Measurements from ENCODE around the gene UBALD1. TPM values are rescaled to one million over a fixed set of nuclear protein-coding genes. Genes with fewer than 3 reads are reported as not detected.

UBALD1 gene
- total and polyA plus RNA-seq, 4 experiments from 2014 or later = 2.4 to 41.0 (median 17.5) TPM

Other genes with a start within 250 kb of the UBALD1 start
- gene VASN, start 243.0 kb downstream of the UBALD1 start, total RNA-seq = under 1 TPM; 0.11 to 0.29 TPM
- under 1 TPM in 1 of 2 donors, not detected in 1; 0.16 TPM for gene VASN, start 243.0 kb downstream of the UBALD1 start, polyA plus RNA-seq
- gene CORO7, start 198.3 kb downstream of the UBALD1 start, total RNA-seq = 100 to 1,000 TPM; 176 to 184 TPM
- gene CORO7, start 198.3 kb downstream of the UBALD1 start, polyA plus RNA-seq = 100 to 1,000 TPM in 1 of 2 donors, 10 to 100 TPM in 1; 48.2 to 139 TPM
- 10 to 100 TPM; 67.5 to 71.1 TPM for gene DNAJA3, start 189.0 kb downstream of the UBALD1 start, total RNA-seq
- 10 to 100 TPM; 52.4 to 55.5 TPM for gene DNAJA3, start 189.0 kb downstream of the UBALD1 start, polyA plus RNA-seq
- 10 to 100 TPM; 61.6 to 61.8 TPM for gene NMRAL1, start 140.3 kb downstream of the UBALD1 start, total RNA-seq
- gene NMRAL1, start 140.3 kb downstream of the UBALD1 start, polyA plus RNA-seq = 10 to 100 TPM; 55.1 to 65.7 TPM
- gene HMOX2, start 138.5 kb downstream of the UBALD1 start, total RNA-seq = 10 to 100 TPM; 64.1 to 72.4 TPM
- 100 to 1,000 TPM; 164 to 206 TPM for gene HMOX2, start 138.5 kb downstream of the UBALD1 start, polyA plus RNA-seq
- 10 to 100 TPM; 19.0 to 21.1 TPM for gene CDIP1, start 76.1 kb downstream of the UBALD1 start, total RNA-seq
- gene CDIP1, start 76.1 kb downstream of the UBALD1 start, polyA plus RNA-seq = 10 to 100 TPM; 10.2 to 15.7 TPM
- gene C16orf96, start 58.5 kb downstream of the UBALD1 start, total RNA-seq = under 1 TPM; 0.29 to 0.33 TPM
- not detected for gene C16orf96, start 58.5 kb downstream of the UBALD1 start, polyA plus RNA-seq
- gene MGRN1, start 9.9 kb upstream of the UBALD1 start, total RNA-seq = 10 to 100 TPM; 62.2 to 64.1 TPM
- 1 to 10 TPM; 1.2 to 7.7 TPM for gene MGRN1, start 9.9 kb upstream of the UBALD1 start, polyA plus RNA-seq
- 10 to 100 TPM; 52.4 to 53.7 TPM for gene NUDT16L1, start 78.7 kb upstream of the UBALD1 start, total RNA-seq
- gene NUDT16L1, start 78.7 kb upstream of the UBALD1 start, polyA plus RNA-seq = 100 to 1,000 TPM in 1 of 2 donors, 10 to 100 TPM in 1; 80.1 to 125 TPM
- 10 to 100 TPM; 28.5 to 33.9 TPM for gene ANKS3, start 119.4 kb upstream of the UBALD1 start, total RNA-seq
- 1 to 10 TPM in 1 of 2 donors, under 1 TPM in 1; 0.91 to 5.7 TPM for gene ANKS3, start 119.4 kb upstream of the UBALD1 start, polyA plus RNA-seq
- gene DNAAF8, start 119.6 kb upstream of the UBALD1 start, total RNA-seq = under 1 TPM; 0.12 to 0.64 TPM
- gene DNAAF8, start 119.6 kb upstream of the UBALD1 start, polyA plus RNA-seq = under 1 TPM in 1 of 2 donors, not detected in 1; 0.11 TPM
- gene ZNF500, start 152.3 kb upstream of the UBALD1 start, total RNA-seq = 10 to 100 TPM; 33.9 to 35.6 TPM
- 10 to 100 TPM in 1 of 2 donors, 1 to 10 TPM in 1; 7.9 to 13.0 TPM for gene ZNF500, start 152.3 kb upstream of the UBALD1 start, polyA plus RNA-seq
- gene SEPTIN12, start 173.5 kb upstream of the UBALD1 start, total RNA-seq = not detected
- not detected for gene SEPTIN12, start 173.5 kb upstream of the UBALD1 start, polyA plus RNA-seq
- not detected for gene SMIM22, start 180.5 kb upstream of the UBALD1 start, total RNA-seq
- gene SMIM22, start 180.5 kb upstream of the UBALD1 start, polyA plus RNA-seq = not detected
- 1 to 10 TPM; 9.7 to 9.9 TPM for gene ROGDI, start 187.7 kb upstream of the UBALD1 start, total RNA-seq
- 10 to 100 TPM in 1 of 2 donors, 1 to 10 TPM in 1; 8.6 to 19.1 TPM for gene ROGDI, start 187.7 kb upstream of the UBALD1 start, polyA plus RNA-seq
- gene GLYR1, start 232.4 kb upstream of the UBALD1 start, total RNA-seq = 100 to 1,000 TPM; 117 to 121 TPM
- 10 to 100 TPM; 22.8 to 44.6 TPM for gene GLYR1, start 232.4 kb upstream of the UBALD1 start, polyA plus RNA-seq
- 10 to 100 TPM; 40.4 to 42.7 TPM for gene UBN1, start 232.6 kb upstream of the UBALD1 start, total RNA-seq
- 10 to 100 TPM in 1 of 2 donors, 1 to 10 TPM in 1; 6.0 to 17.5 TPM for gene UBN1, start 232.6 kb upstream of the UBALD1 start, polyA plus RNA-seq